ENCODE data around the gene PDE8A.

DNA sequence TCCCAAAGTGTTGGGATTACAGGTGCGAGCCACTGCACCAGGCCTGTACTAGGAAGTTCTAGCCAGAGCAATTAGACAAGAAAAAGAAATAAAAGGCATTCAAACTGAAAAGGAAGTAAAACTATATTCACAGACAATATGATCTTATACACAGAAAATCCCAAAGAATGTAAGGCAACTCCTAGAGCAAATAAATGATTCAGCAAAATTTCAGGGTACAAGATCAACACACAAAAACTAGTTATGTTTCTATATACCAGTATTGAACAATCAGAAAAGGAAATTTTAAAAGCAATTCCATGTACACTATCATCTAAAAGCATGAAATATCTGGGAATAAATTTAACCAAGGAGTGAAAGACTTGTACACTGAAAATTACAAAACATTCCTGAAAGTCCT lies 180.6 kb downstream of the PDE8A start:
- TF ChIP-seq POLR2A (IDR thresholded peaks at IDR 0.05; ENCODE audit: low read length) = no peak
- no peak for TF ChIP-seq GATA1 (IDR thresholded peaks at IDR 0.05; ENCODE audit: low read depth, low read length)
